Stomach (tissue), 4 donors: Measurements from ENCODE around the gene GRM4.

Experiments used
- CTCF ChIP-seq, 7 experiments: fragments of 450-650 bp in 4 of 7; fragments of 200-600 bp in 3 of 7; sonication (generic) in 3 of 7; IDR thresholded peaks; one replicate each; pipeline ENCODE4 v1.5.1; 2016 to 2019; ENCODE audit warnings: antibody characterized with exemption in 7 of 7, control low read depth in 2 of 7, mild to moderate bottlenecking in 1 of 7
- EP300 ChIP-seq: sonication (generic); formaldehyde crosslinking; IDR thresholded peaks from one replicate; pipeline ENCODE4 v1.6.1; 2017; ENCODE audit warnings: antibody characterized with exemption
- POLR2A ChIP-seq, 4 donors: fragments of 450-650 bp; IDR thresholded peaks; one replicate each; pipeline ENCODE4 v1.6.1; 2016; ENCODE audit warnings: antibody characterized with exemption in 4 of 4, control low read depth in 2 of 4, mild to moderate bottlenecking in 1 of 4, moderate library complexity in 1 of 4
- POLR2AphosphoS5 ChIP-seq, 3 donors: sonication (generic); formaldehyde crosslinking; IDR thresholded peaks; one replicate each; pipeline ENCODE4 v1.6.1; 2016; ENCODE audit warnings: antibody characterized with exemption in 3 of 3

GRCh38 chr6:34045771-34046170 lies 100.1 kb downstream of the GRM4 start:
- TF ChIP-seq CTCF (IDR thresholded peaks at IDR 0.05) (no peak), POLR2A (IDR thresholded peaks at IDR 0.05) (no peak), POLR2AphosphoS5 (IDR thresholded peaks at IDR 0.05) (no peak), EP300 (no peak)
